OCI-LY7 (cell line): ENCODE data around the gene SCN4A. TPM values are rescaled to one million over a fixed set of nuclear protein-coding genes. Genes with fewer than 3 reads are reported as not detected.

Experiments
- BruUV-seq: library from RNA; stranded (reverse); fragments of 400-500 nt; replicated peaks from 2 replicates; lab custom pipeline; 2021; lab: Mats Ljungman, UMichigan
- CTCF ChIA-PET: fragments of 300-600 bp; sonication (Branson Sonifier 250); formaldehyde crosslinking; loops from one replicate; lab custom pipeline; 2022; ENCODE audit warnings: antibody characterized with exemption; ENCODE audit not compliant: unreplicated experiment; lab: Charles Lee
- POLR2A ChIA-PET: fragments of 300-600 bp; sonication (Branson Sonifier 250); formaldehyde crosslinking; loops from one replicate; lab custom pipeline; 2022; ENCODE audit warnings: antibody characterized with exemption; lab: Charles Lee
- DNase-seq: peaks from one replicate; pipeline ENCODE4 v3.0.0-alpha.2; 2015; ENCODE audit warnings: low spot score
- H2AFZ ChIP-seq: fragments of 200-600 bp; sonication (generic), shearing (Covaris generic); 2 replicates; pipeline ENCODE4 v1.6.1; 2014; ENCODE audit warnings: mild to moderate bottlenecking, antibody characterized with exemption, low read length, moderate library complexity
- H3K27ac ChIP-seq: fragments of 200-600 bp; sonication (generic); 2 replicates; pipeline ENCODE4 v1.5.1; 2014; ENCODE audit warnings: mixed run types, low read depth, mild to moderate bottlenecking, moderate library complexity, low read length, inconsistent platforms; ENCODE audit not compliant: poor library complexity, severe bottlenecking
- H3K36me3 ChIP-seq: fragments of 200-600 bp; sonication (generic); 2 replicates; pipeline ENCODE4 v1.6.1; 2014; ENCODE audit warnings: mild to moderate bottlenecking, antibody characterized with exemption, low read length, moderate library complexity, mixed read lengths; ENCODE audit not compliant: insufficient read depth
- H3K4me1 ChIP-seq: fragments of 200-600 bp; sonication (generic); 2 replicates; pipeline ENCODE4 v1.5.1; 2014; ENCODE audit warnings: mild to moderate bottlenecking, low read length; ENCODE audit not compliant: insufficient read depth, poor library complexity, severe bottlenecking
- H3K4me2 ChIP-seq: fragments of 200-600 bp; sonication (generic); 2 replicates; pipeline ENCODE4 v1.6.1; 2014; ENCODE audit warnings: mild to moderate bottlenecking, low read length
- H3K4me3 ChIP-seq: fragments of 200-600 bp; sonication (generic); 2 replicates; pipeline ENCODE4 v1.5.1; 2014; ENCODE audit warnings: mild to moderate bottlenecking, low read depth, low read length; ENCODE audit not compliant: poor library complexity, severe bottlenecking
- H3K79me2 ChIP-seq: fragments of 200-600 bp; sonication (generic); 2 replicates; pipeline ENCODE4 v1.6.1; 2016; ENCODE audit warnings: low read depth, mild to moderate bottlenecking, low read length, moderate library complexity, mixed read lengths; ENCODE audit not compliant: insufficient read depth
- H3K9me2 ChIP-seq: fragments of 200-600 bp; sonication (generic); 2 replicates; pipeline ENCODE4 v1.6.1; 2016; ENCODE audit warnings: mild to moderate bottlenecking, low read length, mixed read lengths; ENCODE audit not compliant: insufficient read depth
- H3K9me3 ChIP-seq: fragments of 200-600 bp; sonication (generic); 2 replicates; pipeline ENCODE4 v1.6.1; 2014; ENCODE audit warnings: mild to moderate bottlenecking, mixed run types, low read length, mixed read lengths
- H4K20me1 ChIP-seq: fragments of 200-600 bp; sonication (generic); 2 replicates; pipeline ENCODE4 v1.6.1; 2014; ENCODE audit warnings: mild to moderate bottlenecking, antibody characterized with exemption, low read length, moderate library complexity, mixed read lengths; ENCODE audit not compliant: insufficient read depth
- EZH2phosphoT487 ChIP-seq: fragments of 200-600 bp; sonication (generic); IDR thresholded peaks from 2 replicates; pipeline ENCODE4 v1.6.1; 2018; ENCODE audit warnings: low read depth, borderline replicate concordance, mild to moderate bottlenecking, mixed run types, antibody characterized with exemption, low read length, moderate library complexity, mixed read lengths
- intact Hi-C: fragments of 100-400 bp; cut with micrococcal nuclease; formaldehyde crosslinking; loops from one replicate; pipeline ENCODE4 v1.10.0; 2022; ENCODE audit not compliant: unreplicated experiment
- total RNA-seq, 2 experiments: library from RNA; depleted of rRNA in 1 of 2; stranded (reverse); fragments of >200 nt in 1 of 2; shearing (Covaris generic) in 1 of 2; gene quantifications; 2 replicates each; pipeline ENCODE4 v1.2.3, GENCODE V29; 2014 to 2022
- TF ChIP-seq, protein P1 (sequence below): fragments of 200-600 bp; sonication (generic); conservative IDR thresholded peaks from 2 replicates; pipeline ENCODE4 v1.5.1; 2014; ENCODE audit warnings: mild to moderate bottlenecking, antibody characterized with exemption, low read length, moderate library complexity, mixed read lengths

SCN4A gene
- total RNA-seq, 2 experiments from 2014 or later = 6.4 to 9.0 TPM

- Histone ChIP-seq H2AFZ (no peak overlapping the region), H3K27ac (no peak overlapping the region), H3K36me3 (no peaks in the 10 kb centered on the region), H3K9me3 (peaks cover 17% of the 10 kb centered on the region), H3K9me2 (no peaks in the 10 kb centered on the region), H3K4me3 (no peak overlapping the region), H3K79me2 (no peaks in the 10 kb centered on the region), H4K20me1 (no peaks in the 10 kb centered on the region), H3K4me1 (peaks cover 4% of the 10 kb centered on the region), H3K4me2 (no peak overlapping the region)
- intact Hi-C loops = no loop called here
- BruUV-seq = no TSS peak
- CTCF ChIA-PET = interaction anchor here (0.6 to 1.0 kb wide), 3 partner anchors 24 to 293 kb away, joined by 3 to 5 read pairs (median 5); no protein-coding TSS in a partner anchor
- TF ChIP-seq EZH2phosphoT487 = no peak
- TF ChIP-seq, protein P1, sequence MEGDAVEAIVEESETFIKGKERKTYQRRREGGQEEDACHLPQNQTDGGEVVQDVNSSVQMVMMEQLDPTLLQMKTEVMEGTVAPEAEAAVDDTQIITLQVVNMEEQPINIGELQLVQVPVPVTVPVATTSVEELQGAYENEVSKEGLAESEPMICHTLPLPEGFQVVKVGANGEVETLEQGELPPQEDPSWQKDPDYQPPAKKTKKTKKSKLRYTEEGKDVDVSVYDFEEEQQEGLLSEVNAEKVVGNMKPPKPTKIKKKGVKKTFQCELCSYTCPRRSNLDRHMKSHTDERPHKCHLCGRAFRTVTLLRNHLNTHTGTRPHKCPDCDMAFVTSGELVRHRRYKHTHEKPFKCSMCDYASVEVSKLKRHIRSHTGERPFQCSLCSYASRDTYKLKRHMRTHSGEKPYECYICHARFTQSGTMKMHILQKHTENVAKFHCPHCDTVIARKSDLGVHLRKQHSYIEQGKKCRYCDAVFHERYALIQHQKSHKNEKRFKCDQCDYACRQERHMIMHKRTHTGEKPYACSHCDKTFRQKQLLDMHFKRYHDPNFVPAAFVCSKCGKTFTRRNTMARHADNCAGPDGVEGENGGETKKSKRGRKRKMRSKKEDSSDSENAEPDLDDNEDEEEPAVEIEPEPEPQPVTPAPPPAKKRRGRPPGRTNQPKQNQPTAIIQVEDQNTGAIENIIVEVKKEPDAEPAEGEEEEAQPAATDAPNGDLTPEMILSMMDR = peak; percentile 41; the same call in 1 of the 2 replicates
- DNase-seq = no peak
- POLR2A ChIA-PET = no interaction called here
Measured at GRCh38 chr17:63985387-63986140, 12.8 kb upstream of the SCN4A start.

- ChIA-PET CTCF (no interaction called here), POLR2A (no interaction called here)
- Histone ChIP-seq H3K36me3 (no peaks in the 10 kb centered on the region), H3K4me2 (no peak overlapping the region), H3K4me1 (no peaks in the 10 kb centered on the region), H3K4me3 (no peak overlapping the region), H2AFZ (no peak overlapping the region), H3K9me2 (no peaks in the 10 kb centered on the region), H4K20me1 (no peaks in the 10 kb centered on the region), H3K9me3 (peaks cover 17% of the 10 kb centered on the region), H3K27ac (no peak overlapping the region), H3K79me2 (no peaks in the 10 kb centered on the region)
- TF ChIP-seq, protein P1 = no peak
- no peak for TF ChIP-seq EZH2phosphoT487
- no peak for DNase-seq
- intact Hi-C loops = no loop called here
- BruUV-seq = no TSS peak
Measured at GRCh38 chr17:63984651-63985386, 12.1 kb upstream of the SCN4A start.
